Effector memory CD4-positive, alpha-beta T cell (primary cell): ENCODE data around the gene MEST.
"Not testable (repeated sequence)": the region's sequence is repeated elsewhere in the genome, so short reads cannot be mapped to it uniquely, and the experiment has no call there.

Source experiments
- DNase-seq, 3 donors: peaks; one replicate each; pipeline ENCODE4 v3.0.0-alpha.2; 2020
- H3K27ac ChIP-seq: 2 replicates; pipeline ENCODE4 v1.7.0; 2013; ENCODE audit warnings: mild to moderate bottlenecking, low read length, moderate library complexity; ENCODE audit not compliant: insufficient read depth, poor library complexity, severe bottlenecking
- H3K27me3 ChIP-seq: replicated peaks from 2 replicates; pipeline ENCODE4 v1.7.0; 2013; ENCODE audit warnings: mild to moderate bottlenecking, low read length; ENCODE audit not compliant: insufficient read depth, control insufficient read depth, poor library complexity, severe bottlenecking
- H3K36me3 ChIP-seq: 2 replicates; pipeline ENCODE4 v1.7.0; 2013; ENCODE audit warnings: mild to moderate bottlenecking, low read length, moderate library complexity; ENCODE audit not compliant: control insufficient read depth, insufficient read depth
- H3K4me1 ChIP-seq: 2 replicates; pipeline ENCODE4 v1.7.0; 2013; ENCODE audit warnings: low read length, mild to moderate bottlenecking; ENCODE audit not compliant: control insufficient read depth, insufficient read depth, poor library complexity, severe bottlenecking
- H3K4me3 ChIP-seq: 2 replicates; pipeline ENCODE4 v1.7.0; 2013; ENCODE audit warnings: low read length, low read depth, mild to moderate bottlenecking; ENCODE audit not compliant: insufficient read depth, poor library complexity, severe bottlenecking
- H3K9me3 ChIP-seq: 2 replicates; pipeline ENCODE4 v1.7.0; 2013; ENCODE audit warnings: mild to moderate bottlenecking, low read length, moderate library complexity; ENCODE audit not compliant: control insufficient read depth

Gene MEST

DNA sequence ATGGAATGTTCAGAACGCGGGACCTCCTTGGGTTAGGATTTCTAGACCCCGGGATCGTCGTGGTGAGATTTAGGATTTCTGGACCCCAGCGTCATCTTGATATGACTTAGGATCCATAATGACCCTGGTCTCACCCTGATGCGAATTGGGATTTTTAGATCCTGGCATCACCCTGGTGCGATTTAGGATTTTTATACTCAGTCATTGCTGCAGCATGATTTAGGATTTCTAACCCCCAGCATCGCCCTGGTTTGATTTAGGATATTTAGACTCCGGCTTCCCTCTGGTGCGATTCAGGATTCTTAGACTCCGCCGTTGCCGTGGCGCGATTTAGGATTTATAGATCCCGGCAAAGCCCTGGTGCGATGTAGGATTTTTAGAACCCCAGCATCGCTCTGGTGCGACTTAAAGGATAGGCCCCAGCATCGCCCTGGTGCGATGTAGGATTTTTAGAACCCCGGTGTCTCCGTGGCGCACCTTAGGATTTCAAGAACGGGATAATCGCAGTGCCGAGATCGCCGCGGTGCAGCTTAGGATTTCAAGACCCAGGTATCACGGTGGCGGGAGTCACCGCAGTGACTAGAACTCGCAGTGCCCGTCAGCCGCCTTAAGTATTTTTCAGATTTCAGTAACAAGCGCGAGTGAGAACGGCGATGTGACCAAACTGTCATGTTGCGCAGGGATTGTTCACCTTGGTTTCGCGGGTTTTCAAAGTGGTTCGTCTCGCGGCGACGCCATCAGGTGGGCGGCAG, 814 bp downstream of the MEST start:
- Histone ChIP-seq H3K4me1 (peaks cover 9% of the 10 kb centered on the region), H3K4me3 (no peak overlapping the region), H3K9me3 (no peaks in the 10 kb centered on the region), H3K27ac (no peak overlapping the region), H3K36me3 (no peaks in the 10 kb centered on the region), H3K27me3 (peaks cover 6% of the 10 kb centered on the region)
- DNase-seq: no peak

DNA sequence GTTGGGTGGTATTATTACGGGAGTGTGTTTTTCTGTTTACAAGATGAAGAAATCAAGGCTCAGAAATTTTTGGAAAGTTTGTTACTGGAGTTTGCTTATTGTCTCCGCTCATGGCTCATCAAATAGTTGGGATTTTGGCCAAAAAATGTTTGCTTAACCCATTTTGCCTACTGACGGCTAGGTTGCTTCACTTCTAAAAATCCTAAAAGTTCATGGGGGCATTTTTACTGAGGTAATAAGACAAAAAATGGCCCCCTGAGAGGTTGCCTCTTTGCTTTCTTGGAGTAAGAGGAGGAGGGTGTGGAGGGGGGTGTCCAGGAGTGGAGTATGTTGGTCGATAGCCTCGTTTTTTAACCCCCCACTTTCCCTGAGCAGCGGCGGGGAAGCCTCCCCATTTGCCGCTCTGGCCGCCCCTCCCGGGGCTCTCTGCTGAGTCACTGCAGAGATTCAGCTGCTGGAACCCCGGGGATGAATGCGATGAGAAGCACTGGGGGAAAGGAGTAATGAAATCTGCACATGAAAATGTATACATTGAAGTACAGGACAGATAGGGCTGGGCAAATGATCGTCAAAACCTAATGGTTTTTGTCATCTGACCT, 1.5 kb downstream of the MEST start:
- Histone ChIP-seq H3K27ac (no peak overlapping the region), H3K36me3 (no peaks in the 10 kb centered on the region), H3K4me3 (no peak overlapping the region), H3K9me3 (no peaks in the 10 kb centered on the region), H3K27me3 (peaks cover 6% of the 10 kb centered on the region), H3K4me1 (peaks cover 9% of the 10 kb centered on the region)
- no peak for DNase-seq

DNA sequence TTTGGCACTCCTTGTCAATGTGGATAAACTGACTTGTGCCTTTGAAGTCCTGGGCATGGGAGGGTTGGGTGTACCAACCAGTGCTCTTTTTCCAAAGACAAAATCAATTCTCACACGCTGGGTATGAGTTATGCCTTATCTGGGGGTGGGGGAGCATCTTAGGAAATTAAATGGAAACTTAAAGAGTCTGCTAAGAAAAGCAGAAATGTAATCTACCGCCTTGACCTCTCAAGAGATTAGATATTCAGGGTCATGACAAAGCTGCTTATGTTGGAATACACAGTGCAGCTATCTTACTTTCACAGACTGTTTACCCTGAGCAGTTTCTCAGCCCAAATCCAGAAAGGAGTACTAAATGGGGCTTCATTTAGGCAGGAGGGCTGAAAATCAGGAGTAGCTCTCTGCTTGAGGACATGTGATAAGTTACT, 2.6 kb downstream of the MEST start:
- H3K27me3 ChIP-seq: peaks cover 6% of the 10 kb centered on the region
- H3K4me1 ChIP-seq: peaks cover 9% of the 10 kb centered on the region
- no peaks in the 10 kb centered on the region for H3K36me3 ChIP-seq
- no peak overlapping the region for H3K4me3 ChIP-seq
- H3K27ac ChIP-seq: no peak overlapping the region
- H3K9me3 ChIP-seq: no peaks in the 10 kb centered on the region
- DNase-seq: no peak

DNA sequence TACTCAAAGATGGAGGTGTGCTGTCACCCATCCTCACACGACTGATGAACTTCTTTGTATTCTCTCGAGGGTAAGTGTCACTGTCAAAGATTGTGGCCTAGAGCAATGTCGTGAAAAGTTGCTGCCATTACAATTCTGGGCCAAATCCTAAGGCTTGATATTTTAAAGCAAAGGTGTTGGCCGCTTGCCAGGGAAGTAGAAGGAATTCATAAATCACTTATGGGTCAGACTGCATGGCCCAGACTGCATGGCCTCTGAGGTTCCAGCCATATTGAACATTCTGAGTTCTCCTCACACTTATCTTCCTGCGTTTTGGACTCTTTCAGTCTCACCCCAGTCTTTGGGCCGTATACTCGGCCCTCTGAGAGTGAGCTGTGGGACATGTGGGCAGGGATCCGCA, 8.6 kb downstream of the MEST start:
- H3K4me3 ChIP-seq: no peak overlapping the region
- no peaks in the 10 kb centered on the region for H3K36me3 ChIP-seq
- DNase-seq: no peak
- no peak overlapping the region for H3K27ac ChIP-seq
- H3K9me3 ChIP-seq: no peaks in the 10 kb centered on the region
- no peaks in the 10 kb centered on the region for H3K27me3 ChIP-seq
- no peaks in the 10 kb centered on the region for H3K4me1 ChIP-seq

DNA sequence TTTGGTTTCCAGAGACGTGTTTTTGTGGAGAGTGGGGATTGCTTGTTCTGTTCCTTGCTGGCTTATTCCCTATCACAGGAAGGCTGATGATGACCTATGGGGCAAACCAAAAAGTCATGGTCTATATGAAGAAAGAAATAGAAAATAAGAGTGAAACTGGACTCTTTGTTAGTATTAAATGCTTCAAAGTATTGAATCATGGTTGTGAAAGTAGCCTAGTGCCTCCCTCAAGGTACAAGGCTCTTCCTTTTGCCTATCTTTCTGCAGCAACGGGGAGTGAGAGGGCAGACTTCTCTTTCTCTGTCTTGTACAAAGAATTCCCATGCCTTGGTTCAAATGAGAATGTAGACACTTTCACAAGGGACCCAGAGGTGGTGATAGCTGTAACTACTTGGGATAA, 9.0 kb downstream of the MEST start:
- Histone ChIP-seq H3K9me3 (no peaks in the 10 kb centered on the region), H3K4me3 (no peak overlapping the region), H3K27me3 (no peaks in the 10 kb centered on the region), H3K36me3 (no peaks in the 10 kb centered on the region), H3K4me1 (no peaks in the 10 kb centered on the region), H3K27ac (no peak overlapping the region)
- DNase-seq: no peak

DNA sequence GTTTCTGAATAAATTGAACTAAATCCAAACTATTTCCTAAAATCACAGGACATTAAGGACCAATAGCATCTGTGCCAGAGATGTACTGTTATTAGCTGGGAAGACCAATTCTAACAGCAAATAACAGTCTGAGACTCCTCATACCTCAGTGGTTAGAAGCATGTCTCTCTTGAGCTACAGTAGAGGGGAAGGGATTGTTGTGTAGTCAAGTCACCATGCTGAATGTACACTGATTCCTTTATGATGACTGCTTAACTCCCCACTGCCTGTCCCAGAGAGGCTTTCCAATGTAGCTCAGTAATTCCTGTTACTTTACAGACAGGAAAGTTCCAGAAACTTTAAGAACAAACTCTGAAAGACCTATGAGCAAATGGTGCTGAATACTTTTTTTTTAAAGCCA, 13.9 kb downstream of the MEST start:
- Histone ChIP-seq H3K27me3 (no peaks in the 10 kb centered on the region), H3K4me1 (no peaks in the 10 kb centered on the region), H3K9me3 (no peaks in the 10 kb centered on the region), H3K36me3 (peaks cover 4% of the 10 kb centered on the region), H3K27ac (no peak overlapping the region), H3K4me3 (no peak overlapping the region)
- DNase-seq: no peak

DNA sequence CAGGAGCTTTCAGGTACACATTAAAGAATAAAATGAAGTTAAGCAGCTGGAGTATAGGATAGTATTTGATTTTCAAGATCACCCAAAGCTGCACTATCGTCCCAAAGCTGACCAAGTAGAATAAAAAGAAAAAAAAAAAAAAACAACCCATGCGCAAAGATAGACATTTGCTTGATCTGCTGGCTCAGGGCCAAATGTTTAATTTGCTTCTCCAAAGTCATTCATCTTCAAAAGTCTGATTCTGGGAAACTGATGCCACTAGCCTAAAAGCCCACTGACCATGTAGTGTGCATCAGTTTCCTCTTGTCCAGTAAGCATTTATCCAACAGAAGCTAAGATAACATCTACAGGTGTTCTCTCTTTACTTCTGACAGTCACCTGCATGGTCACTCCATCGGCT, 14.5 kb downstream of the MEST start:
- DNase-seq: no peak
- no peaks in the 10 kb centered on the region for H3K4me1 ChIP-seq
- H3K36me3 ChIP-seq: peaks cover 4% of the 10 kb centered on the region
- no peaks in the 10 kb centered on the region for H3K9me3 ChIP-seq
- no peaks in the 10 kb centered on the region for H3K27me3 ChIP-seq
- no peak overlapping the region for H3K4me3 ChIP-seq
- H3K27ac ChIP-seq: no peak overlapping the region

DNA sequence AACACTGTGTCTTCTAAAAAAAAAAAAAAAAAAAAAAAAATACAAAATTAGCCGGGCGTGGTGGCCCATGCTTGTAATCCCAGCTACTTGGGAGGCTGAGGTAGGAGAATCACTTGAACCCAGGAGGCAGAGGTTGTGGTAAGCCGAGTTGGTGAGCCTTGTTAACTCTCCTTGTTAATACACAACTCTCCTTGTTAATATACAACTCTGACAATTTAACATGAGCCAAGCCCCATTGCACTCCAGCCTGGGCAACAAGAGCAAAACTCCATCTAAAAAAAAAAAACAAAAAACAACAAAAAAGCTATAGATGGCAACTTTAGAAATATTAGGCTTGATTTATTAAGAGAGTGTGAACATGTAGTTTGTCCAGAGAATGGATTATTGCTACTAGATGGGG, 20.2 kb downstream of the MEST start:
- not testable (repeated sequence) for H3K9me3 ChIP-seq, DNase-seq, H3K27ac ChIP-seq, H3K4me3 ChIP-seq, H3K36me3 ChIP-seq, H3K27me3 ChIP-seq, H3K4me1 ChIP-seq

DNA sequence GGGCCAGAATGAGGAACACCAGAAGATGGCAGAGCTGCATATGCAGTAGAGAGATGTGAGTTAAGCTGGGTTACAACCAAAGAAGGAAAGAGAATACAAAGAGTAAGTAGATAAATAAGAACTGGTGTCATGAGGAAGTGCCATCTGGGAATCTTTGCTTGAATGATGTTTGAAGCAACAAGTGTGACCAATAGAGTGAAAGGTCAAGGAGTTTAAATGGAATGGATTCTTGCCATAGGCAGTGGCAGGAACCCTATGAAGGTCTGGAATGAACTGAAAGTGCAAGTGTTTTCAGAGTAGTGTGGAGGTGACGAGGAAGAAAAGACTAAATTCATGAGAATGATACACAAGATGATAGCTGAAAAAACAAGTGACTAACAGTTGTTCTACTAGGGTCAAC, 21.6 kb downstream of the MEST start:
- no peaks in the 10 kb centered on the region for H3K4me1 ChIP-seq
- no peak overlapping the region for H3K27ac ChIP-seq
- no peak overlapping the region for H3K4me3 ChIP-seq
- DNase-seq: no peak
- H3K27me3 ChIP-seq: no peaks in the 10 kb centered on the region
- no peaks in the 10 kb centered on the region for H3K9me3 ChIP-seq
- H3K36me3 ChIP-seq: no peaks in the 10 kb centered on the region

DNA sequence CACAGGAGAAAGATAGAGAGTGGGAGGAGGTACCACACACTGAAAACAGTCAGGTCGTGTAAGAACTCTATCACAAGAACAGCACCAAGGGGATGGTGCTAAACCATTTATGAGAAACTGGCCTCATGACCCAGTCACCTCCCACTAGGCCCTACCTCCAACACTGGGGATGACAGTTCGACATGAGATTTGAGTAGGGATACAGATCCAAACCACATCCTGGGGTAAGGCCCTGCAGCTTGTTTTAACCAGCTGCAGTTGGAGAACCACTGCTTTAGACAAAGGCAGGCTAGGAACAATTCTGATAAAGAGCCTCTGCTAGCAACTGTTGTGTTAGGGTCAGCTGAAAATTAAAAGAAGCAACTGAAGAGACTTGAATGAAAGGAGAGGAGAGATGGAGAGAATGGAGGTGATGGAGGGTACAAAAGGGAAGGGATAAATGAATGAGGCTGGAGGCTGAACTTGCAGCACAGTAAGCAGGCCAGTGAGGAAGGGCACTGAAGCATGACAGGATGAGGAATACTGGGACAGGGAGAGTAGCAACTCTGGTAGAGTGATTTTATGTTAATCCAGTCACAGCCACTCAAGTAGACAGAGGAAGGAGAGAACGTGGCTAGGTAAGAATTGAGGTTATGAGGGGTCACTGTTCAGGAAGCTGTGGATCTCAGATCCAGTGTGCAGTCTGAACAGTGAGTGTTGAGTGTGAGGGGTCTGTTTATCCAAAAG, 23.6 kb downstream of the MEST start:
- H3K27me3 ChIP-seq: no peaks in the 10 kb centered on the region

More for the DNA sequence above, 23.6 kb downstream of the MEST start:
- Histone ChIP-seq H3K27ac (no peak overlapping the region), H3K4me1 (no peaks in the 10 kb centered on the region), H3K4me3 (no peak overlapping the region), H3K36me3 (no peaks in the 10 kb centered on the region), H3K9me3 (no peaks in the 10 kb centered on the region)
- DNase-seq: no peak
